CD14-positive monocyte (primary cell): ENCODE measurements around the gene CEP128. TPM values are rescaled to one million over a fixed set of nuclear protein-coding genes. Genes with fewer than 3 reads are reported as not detected.

Experiments used
- DNase-seq, 3 donors: peaks; one replicate each; pipeline ENCODE4 v3.0.0-alpha.2; 2011 to 2022
- H2AFZ ChIP-seq: 2 replicates; pipeline ENCODE4 v1.6.0; 2012; ENCODE audit warnings: mild to moderate bottlenecking, low read depth, low read length, inconsistent platforms; ENCODE audit not compliant: insufficient read depth, poor library complexity, severe bottlenecking
- H3K27ac ChIP-seq, 2 donors: 1 replicate in 1 of 2; 2 replicates in 1 of 2; pipeline ENCODE4 v1.5.1; 2012 to 2013; ENCODE audit warnings: low read length in 2 of 2, control low read depth in 1 of 2, inconsistent platforms in 1 of 2, low read depth in 1 of 2, mild to moderate bottlenecking in 1 of 2
- H3K27me3 ChIP-seq, 2 donors: one replicate each; pipeline versions ENCODE4 v1.6.0 to v1.6.1; 2011 to 2013; ENCODE audit warnings: low read length in 2 of 2; ENCODE audit not compliant: control insufficient read depth in 2 of 2, insufficient read depth in 2 of 2
- H3K36me3 ChIP-seq, 2 donors: replicated peaks in 1 of 2; 1 replicate in 1 of 2; 2 replicates in 1 of 2; pipeline versions ENCODE4 v1.5.1 to v1.6.1; 2012 to 2013; ENCODE audit warnings: low read length in 2 of 2, control low read depth in 1 of 2, inconsistent platforms in 1 of 2, mild to moderate bottlenecking in 1 of 2; ENCODE audit not compliant: insufficient read depth in 2 of 2, control insufficient read depth in 1 of 2
- H3K4me1 ChIP-seq, 2 donors: 1 replicate in 1 of 2; 2 replicates in 1 of 2; pipeline versions ENCODE4 v1.5.1 to v1.6.1; 2012 to 2013; ENCODE audit warnings: low read length in 2 of 2, control low read depth in 1 of 2, inconsistent platforms in 1 of 2, mild to moderate bottlenecking in 1 of 2, moderate library complexity in 1 of 2; ENCODE audit not compliant: insufficient read depth in 2 of 2, control insufficient read depth in 1 of 2
- H3K4me2 ChIP-seq: replicated peaks from 2 replicates; pipeline ENCODE3; 2012; ENCODE audit warnings: low read length, moderate library complexity, mild to moderate bottlenecking; ENCODE audit not compliant: poor library complexity, severe bottlenecking; ENCODE audit errors: extremely low read depth
- H3K4me3 ChIP-seq, 3 experiments: fragments of 200-600 bp in 1 of 3; sonication (generic) in 1 of 3; replicated peaks in 1 of 3; 1 replicate in 2 of 3; 2 replicates in 1 of 3; pipeline ENCODE4 v1.5.1; 2011 to 2013; ENCODE audit warnings: low read length in 3 of 3, mild to moderate bottlenecking in 3 of 3, control low read depth in 2 of 3, low read depth in 2 of 3, inconsistent platforms in 1 of 3, moderate library complexity in 1 of 3
- H3K79me2 ChIP-seq: 2 replicates; pipeline ENCODE4 v1.6.0; 2012; ENCODE audit warnings: mild to moderate bottlenecking, control low read depth, inconsistent platforms, low read length, moderate library complexity; ENCODE audit not compliant: insufficient read depth
- H3K9ac ChIP-seq: 2 replicates; pipeline ENCODE4 v1.6.0; 2017; ENCODE audit warnings: low read length, mild to moderate bottlenecking; ENCODE audit not compliant: insufficient read depth, poor library complexity, severe bottlenecking
- H3K9me3 ChIP-seq, 2 donors: replicated peaks in 1 of 2; 1 replicate in 1 of 2; 2 replicates in 1 of 2; pipeline versions ENCODE4 v1.5.1 to v1.6.1; 2012 to 2013; ENCODE audit warnings: low read length in 2 of 2, control low read depth in 1 of 2; ENCODE audit not compliant: control insufficient read depth in 1 of 2, insufficient read depth in 1 of 2
- H4K20me1 ChIP-seq: 2 replicates; pipeline ENCODE4 v1.6.0; 2012; ENCODE audit warnings: mild to moderate bottlenecking, low read length, control low read depth, moderate library complexity; ENCODE audit not compliant: insufficient read depth
- H3K27ac Mint-ChIP-seq, 7 donors: one replicate each; pipeline ENCODE4 v1.8.0; 2020; ENCODE audit warnings: mild to moderate bottlenecking in 7 of 7, mixed read lengths in 7 of 7, moderate library complexity in 6 of 7, inconsistent platforms in 2 of 7
- H3K27me3 Mint-ChIP-seq, 3 donors: one replicate each; pipeline ENCODE4 v1.8.0; 2021 to 2022; ENCODE audit warnings: low read depth in 3 of 3, mild to moderate bottlenecking in 3 of 3, mixed read lengths in 3 of 3, moderate library complexity in 3 of 3, inconsistent platforms in 1 of 3
- H3K36me3 Mint-ChIP-seq, 2 donors: one replicate each; pipeline ENCODE4 v1.8.0; 2020; ENCODE audit warnings: mixed read lengths in 2 of 2, inconsistent platforms in 1 of 2, mild to moderate bottlenecking in 1 of 2
- H3K4me1 Mint-ChIP-seq: one replicate; pipeline ENCODE4 v1.8.0; 2020; ENCODE audit warnings: mild to moderate bottlenecking, mixed read lengths
- H3K4me3 Mint-ChIP-seq, 2 donors: one replicate each; pipeline ENCODE4 v1.8.0; 2020; ENCODE audit warnings: mild to moderate bottlenecking in 2 of 2, mixed read lengths in 2 of 2, moderate library complexity in 1 of 2
- H3K9me3 Mint-ChIP-seq, 7 donors: one replicate each; pipeline ENCODE4 v1.8.0; 2020 to 2022; ENCODE audit warnings: mixed read lengths in 7 of 7, mild to moderate bottlenecking in 6 of 7, moderate library complexity in 6 of 7, inconsistent platforms in 2 of 7
- CTCF ChIP-seq: fragments of 200-600 bp; IDR thresholded peaks from one replicate; pipeline ENCODE4 v1.8.0; 2022; ENCODE audit warnings: antibody characterized with exemption, mild to moderate bottlenecking
- WGBS: methylation state at CpG from one replicate; pipeline ENCODE4 v1.1.5; 2013; ENCODE audit warnings: missing lambda C conversion rate; ENCODE audit not compliant: insufficient coverage; 5-methylcytosine and 5-hydroxymethylcytosine counted together
- intact Hi-C, 2 donors: fragments of 100-400 bp; cut with micrococcal nuclease; formaldehyde crosslinking; loops; one replicate each; pipeline versions ENCODE4 v1.15.0 to v1.15.1; 2023
- polyA plus RNA-seq, 3 donors: library from polyadenylated mRNA; depleted of rRNA in 1 of 3; unstranded in 2 of 3; stranded (reverse) in 1 of 3; fragments of 300-500 nt in 2 of 3; fragments of >200 nt in 1 of 3; fragmentation: Illumina TruSeq in 2 of 3; gene quantifications; 1 replicate in 2 of 3; 2 replicates in 1 of 3; pipeline ENCODE4 v1.2.3, GENCODE V29; 2012 to 2021

CEP128 gene
- polyA plus RNA-seq, 3 donors: 0.41 to 0.88 (median 0.62) TPM

- Mint-ChIP-seq H3K27ac (no peak overlapping the region), H3K4me3 (no peak overlapping the region), H3K4me1 (no peaks in the 10 kb centered on the region), H3K36me3 (no peaks in the 10 kb centered on the region), H3K9me3 (peaks cover 0 to 1% (median 0%) of the 10 kb centered on the region in 7 donors), H3K27me3 (peaks cover 3 to 4% (median 3%) of the 10 kb centered on the region in 3 donors)
- intact Hi-C loops: no loop called here
- 85% methylated on average over 2 of the region's 2 CpGs for WGBS
- no peak for DNase-seq
- Histone ChIP-seq H4K20me1 (no peaks in the 10 kb centered on the region), H3K27me3 (no peaks in the 10 kb centered on the region), H3K4me2 (no peak overlapping the region), H3K36me3 (no peaks in the 10 kb centered on the region), H3K27ac (no peak overlapping the region), H3K4me1 (no peaks in the 10 kb centered on the region), H2AFZ (no peak overlapping the region), H3K9ac (no peak overlapping the region), H3K4me3 (no peak overlapping the region), H3K9me3 (no peaks in the 10 kb centered on the region), H3K79me2 (no peaks in the 10 kb centered on the region)
- TF ChIP-seq CTCF: no peak
These were observed 36.9 kb upstream of the CEP128 start for GRCh38 chr14:80978403-80978802.

GRCh38 chr14:80977221-80977620 is 35.7 kb upstream of the CEP128 start:
- Histone ChIP-seq H3K9ac (no peak overlapping the region), H3K36me3 (no peaks in the 10 kb centered on the region), H2AFZ (no peak overlapping the region), H3K9me3 (no peaks in the 10 kb centered on the region), H3K4me1 (no peaks in the 10 kb centered on the region), H3K4me2 (no peak overlapping the region), H3K27me3 (no peaks in the 10 kb centered on the region), H3K27ac (no peak overlapping the region), H4K20me1 (no peaks in the 10 kb centered on the region), H3K4me3 (no peak overlapping the region), H3K79me2 (no peaks in the 10 kb centered on the region)
- Mint-ChIP-seq H3K4me1 (no peaks in the 10 kb centered on the region), H3K36me3 (no peaks in the 10 kb centered on the region), H3K27ac (no peak overlapping the region), H3K27me3 (peaks cover 3% of the 10 kb centered on the region in 3 donors), H3K4me3 (no peak overlapping the region), H3K9me3 (peaks cover 0 to 1% (median 0%) of the 10 kb centered on the region in 7 donors)
- intact Hi-C loops: no loop called here
- no peak for DNase-seq
- TF ChIP-seq CTCF: no peak
